Panc1 (cell line): Measurements from ENCODE around the gene TTC27.

Source experiments
- POLR2AphosphoS5 ChIP-seq: IDR thresholded peaks from 2 replicates; pipeline ENCODE4 v1.6.1; 2012; ENCODE audit warnings: mild to moderate bottlenecking, low read depth, low read length, moderate library complexity
- REST ChIP-seq, 2 experiments: IDR thresholded peaks; 2 replicates each; pipeline ENCODE4 v1.6.1; 2011 to 2012; ENCODE audit warnings: low read depth in 2 of 2, control low read depth in 1 of 2, low read length in 1 of 2, mild to moderate bottlenecking in 1 of 2, moderate library complexity in 1 of 2; ENCODE audit not compliant: insufficient read depth in 1 of 2

GRCh38 chr2:32760628-32761027 lies 132.8 kb downstream of the TTC27 start:
- TF ChIP-seq REST (IDR thresholded peaks at IDR 0.05; ENCODE audit: insufficient read depth in 1 of 2, low read depth in 2 of 2, low read length in 1 of 2): no peak
- TF ChIP-seq POLR2AphosphoS5: no peak
